ENCODE results near the gene SDF4. TPM values are rescaled to one million over a fixed set of nuclear protein-coding genes. Genes with fewer than 3 reads are reported as not detected.

SDF4 gene
- total and polyA plus RNA-seq, 2 of the 13 experiments (the other 11 are each of a cell fraction or from before 2014, with no cell fraction given), result 80.8 to 107 TPM

- no peaks in the 10 kb centered on the region for H3K9me3 ChIP-seq (ENCODE audit: low read length)
- H3K4me1 ChIP-seq (ENCODE audit: insufficient read depth, low read length), result peaks cover 16% of the 10 kb centered on the region
- H3K27me3 ChIP-seq (ENCODE audit: control insufficient read depth in 1 of 2, insufficient read depth in 2 of 2, low read length in 2 of 2), result peaks cover 29 to 91% of the 10 kb centered on the region in 2 experiments
- no peak overlapping the region for H3K4me3 ChIP-seq (replicated peaks in 1 of 3; ENCODE audit: insufficient read depth in 1 of 3, low read depth in 2 of 3, low read length in 3 of 3)
- H3K36me3 ChIP-seq (replicated peaks in 1 of 2; ENCODE audit: control insufficient read depth in 1 of 2, insufficient read depth in 2 of 2, low read length in 2 of 2), result no peaks in the 10 kb centered on the region
- ChIA-PET CTCF (ENCODE audit: low intra/inter-chr PET ratio, low total read pairs) (no interaction called here), POLR2A (no interaction called here)
- no peak for ATAC-seq
- no peaks in the 10 kb centered on the region for H3K79me2 ChIP-seq (ENCODE audit: insufficient read depth, low read length)
- no peak overlapping the region for H3K27ac ChIP-seq (ENCODE audit: extremely low read length, insufficient read depth, low read length)
- TF ChIP-seq CBX2 (IDR thresholded peaks at IDR 0.05; ENCODE audit: low read depth, low read length), result no peak
- TF ChIP-seq CBX2 (CRISPR knock-in tag; IDR thresholded peaks at IDR 0.05; ENCODE audit: low read depth), result no peak
- TF ChIP-seq SIX4 (CRISPR knock-in tag; IDR thresholded peaks at IDR 0.05), result no peak
- TF ChIP-seq NR2F6 (IDR thresholded peaks at IDR 0.05), result no peak
- no peak for TF ChIP-seq NR2F6 (CRISPR knock-in tag; IDR thresholded peaks at IDR 0.05)
- TF ChIP-seq ZNF432 (CRISPR knock-in tag; IDR thresholded peaks at IDR 0.05; ENCODE audit: borderline replicate concordance), result no peak
- no peak for TF ChIP-seq RNF2 (conservative IDR thresholded peaks at IDR 0.05; ENCODE audit: low read depth)
- no peak for TF ChIP-seq ZNF484 (CRISPR knock-in tag; IDR thresholded peaks at IDR 0.05; ENCODE audit: borderline replicate concordance, low read depth)
- no peak for TF ChIP-seq ZNF333 (CRISPR knock-in tag; IDR thresholded peaks at IDR 0.05; ENCODE audit: borderline replicate concordance)
- no peak for TF ChIP-seq POLR2A (IDR thresholded peaks at IDR 0.05; ENCODE audit: insufficient read depth in 1 of 2, low read depth in 2 of 2, low read length in 2 of 2)
- TF ChIP-seq ZNF883 (CRISPR knock-in tag; IDR thresholded peaks at IDR 0.05; ENCODE audit: not compliant biosample characterization), result no peak
- TF ChIP-seq ZSCAN20 (CRISPR knock-in tag; IDR thresholded peaks at IDR 0.05; ENCODE audit: borderline replicate concordance), result no peak
- TF ChIP-seq RFX3 (CRISPR knock-in tag; IDR thresholded peaks at IDR 0.05), result no peak
- no peak for TF ChIP-seq ZNF552 (CRISPR knock-in tag; IDR thresholded peaks at IDR 0.05; ENCODE audit: borderline replicate concordance)
- no peak for TF ChIP-seq ARNT (IDR thresholded peaks at IDR 0.05)
- no peaks in the 10 kb centered on the region for H4K20me1 ChIP-seq (ENCODE audit: insufficient read depth, low read length)
- BruUV-seq (replicated peaks), result no TSS peak
- in situ Hi-C loops (cut with HindIII; ENCODE audit: extremely low pct_ligation_motif_present, low pct_unique_long_range_greater_than_20kb) (no loop called here), intact Hi-C loops (cut with micrococcal nuclease; ENCODE audit: unreplicated experiment) (loop anchor here (10.0 kb wide), 1 partner anchor 56 kb away; the partner anchor contains the start of genes B3GALT6 and SDF4)
- no peak overlapping the region for H3K9ac ChIP-seq (ENCODE audit: insufficient read depth, low read depth, low read length)
- DNase-seq (ENCODE audit: low spot score), result no peak
- no peak overlapping the region for H2AFZ ChIP-seq (ENCODE audit: low read length)
- H3K4me2 ChIP-seq (ENCODE audit: low read depth, low read length), result no peak overlapping the region
- 29% methylated on average over 7 of the region's 32 CpGs for WGBS (ENCODE audit: low lambda C conversion rate)
- FAIRE-seq, result no peak
Observed at GRCh38 chr1:1178794-1179331, 52.9 kb downstream of the SDF4 start.
